Heart left ventricle (tissue), 16 donors: ENCODE results near the gene OLAH. TPM values are rescaled to one million over a fixed set of nuclear protein-coding genes. Genes with fewer than 3 reads are reported as not detected.

Experiments
- ATAC-seq, 4 donors: fragments of 200-7000 bp; cut with Tn5 transposase; one replicate each; pipeline ENCODE4 v1.9.1; 2020 to 2022; ENCODE audit warnings: moderate library complexity in 4 of 4, mild to moderate bottlenecking in 3 of 4, moderate number of reproducible peaks in 1 of 4
- DNase-seq, 5 donors: peaks; one replicate each; pipeline ENCODE4 v3.0.0-alpha.2; 2020
- H3K27ac ChIP-seq, 12 donors: fragments of 200-600 bp; sonication (generic) in 4 of 12; one replicate each; pipeline versions ENCODE4 v1.5.0 to v1.8.0; 2016 to 2022; ENCODE audit warnings: mild to moderate bottlenecking in 2 of 12
- H3K27me3 ChIP-seq, 9 donors: fragments of 200-600 bp; sonication (generic) in 2 of 9; one replicate each; pipeline versions ENCODE4 v1.5.1 to v1.8.0; 2016 to 2022; ENCODE audit warnings: mild to moderate bottlenecking in 3 of 9
- H3K36me3 ChIP-seq, 9 donors: fragments of 200-600 bp; sonication (generic) in 2 of 9; one replicate each; pipeline versions ENCODE4 v1.5.0 to v1.8.0; 2018 to 2022; ENCODE audit warnings: mild to moderate bottlenecking in 2 of 9
- H3K4me1 ChIP-seq, 12 donors: fragments of 200-600 bp; sonication (generic) in 4 of 12; one replicate each; pipeline versions ENCODE4 v1.5.0 to v1.8.0; 2016 to 2022; ENCODE audit warnings: mild to moderate bottlenecking in 3 of 12
- H3K4me3 ChIP-seq, 12 donors: fragments of 200-600 bp; sonication (generic) in 4 of 12; one replicate each; pipeline versions ENCODE4 v1.5.0 to v1.8.0; 2017 to 2022; ENCODE audit warnings: mild to moderate bottlenecking in 9 of 12, moderate library complexity in 4 of 12
- H3K9me3 ChIP-seq, 12 donors: fragments of 200-600 bp; sonication (generic) in 4 of 12; one replicate each; pipeline versions ENCODE4 v1.5.0 to v1.8.0; 2016 to 2022; ENCODE audit warnings: mild to moderate bottlenecking in 1 of 12
- POLR2A ChIP-seq, 2 donors: fragments of 450-650 bp; IDR thresholded peaks; one replicate each; pipeline ENCODE4 v1.6.1; 2017; ENCODE audit warnings: antibody characterized with exemption in 2 of 2, mild to moderate bottlenecking in 2 of 2, moderate library complexity in 2 of 2
- WGBS, 4 donors: extraction: QIAGEN DNeasy Blood & Tissue Kit in 2 of 4; methylation state at CpG; one replicate each; pipeline versions ENCODE4 v1.1.5 to v1.1.7; 2013 to 2018; 5-methylcytosine and 5-hydroxymethylcytosine counted together
- intact Hi-C, 10 donors: fragments of 100-400 bp; cut with DNase I; formaldehyde crosslinking; loops; one replicate each; pipeline versions ENCODE4 v1.11.1 to v1.14.2; 2022
- polyA plus RNA-seq, 2 donors: library from polyadenylated mRNA; stranded (reverse); fragments of 200-250 nt; gene quantifications; one replicate each; pipeline ENCODE4 v1.2.3, GENCODE V29; 2013
- total RNA-seq, 9 donors: library from RNA; depleted of rRNA in 2 of 9; stranded (reverse); fragments of >200 nt in 2 of 9; fragmentation: NEBNext Ultra II Directional in 3 of 9; extraction: Animal tissue kit (Norgen Biotek cat#: 25700) in 3 of 9; gene quantifications; one replicate each; pipeline versions ENCODE4 v1.1.0 to v1.2.4, GENCODE V29; 2016 to 2023
- TF ChIP-seq, protein P1 (sequence below), 12 donors: fragments of 200-600 bp; sonication (generic) in 4 of 12; IDR thresholded peaks; one replicate each; pipeline versions ENCODE4 v1.5.0 to v1.8.0; 2018 to 2022; ENCODE audit warnings: antibody characterized with exemption in 12 of 12, mild to moderate bottlenecking in 5 of 12
- donor health status: ischemic (EF 13 %, LVEDD 7.1; RV severe dilation, severe dysfunction).
- donor health status: healthy with polysubstance abuse.
- donor health status: DM: no; HTN: yes; CAD: no.
- donor health status: DM: no; HTN: no; CAD: no.
- donor health status: ischemic (EF 25% LVEDD 6.9; RV normal size, moderate dysfunction).
- donor health status: ischemic (EF 25% LVEDD 5.7; RV mildly dilated, moderate dysfunction).
- donor health status: healthy.
- donor health status: DM: yes; HTN: yes; CAD: no.
- donor health status: ischemic (EF 35%, LVEDD 5.7; RV mildly dilated, moderate dysfunction).
- donor health status: nonischemic (EF 11% LVEDD 7.7; RV severe dilation, severe dysfunction).
- donor health status: DM: yes; HTN: yes; CAD: no.
- donor health status: PGD.
- donor health status: ischemic (EF 29% LVEDD 5.4; RV normal size, mild dysfunction).
- donor health status: nonischemic (EF 23%, LVEDD 6.1; RV moderate dilation, normal function).

The OLAH gene
- total and polyA plus RNA-seq, 11 donors: 0.44 to 0.54 TPM; not detected in 9

DNA sequence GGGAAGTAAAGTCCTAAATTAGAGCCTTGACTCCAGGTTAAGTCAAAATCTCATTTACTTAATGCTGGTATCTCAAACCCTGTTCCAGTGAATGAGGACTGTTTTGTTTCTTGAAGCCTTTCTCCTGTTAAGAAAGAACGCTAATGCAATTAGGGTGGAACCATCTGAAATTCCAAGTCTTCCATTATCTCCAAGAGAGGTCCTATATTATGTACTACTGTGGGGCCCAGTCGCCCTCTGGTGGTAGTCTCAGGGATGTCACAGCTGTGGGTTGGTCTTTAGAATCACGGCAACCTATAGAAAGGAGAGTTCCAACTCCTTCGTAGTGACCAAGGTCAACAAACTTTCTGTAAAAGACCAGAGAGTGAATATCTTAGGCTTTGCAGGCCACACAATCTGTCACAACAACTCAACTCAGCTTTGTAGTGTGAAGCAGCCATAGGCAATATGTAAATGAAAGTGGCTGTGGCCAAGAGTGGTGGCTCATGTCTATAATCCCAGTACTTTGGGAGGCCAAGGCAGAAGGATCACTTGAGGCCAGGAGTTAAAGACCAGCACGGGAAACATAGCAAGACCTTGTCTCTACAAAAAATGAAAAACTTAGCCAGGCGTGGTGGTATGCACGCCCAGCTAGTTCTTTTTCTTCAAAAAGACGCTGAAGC, 62.7 kb downstream of the OLAH start:
- no peak overlapping the region for H3K4me3 ChIP-seq
- ATAC-seq: peak; percentile 52 to 89 (median 86)
- TF ChIP-seq POLR2A (IDR thresholded peaks at IDR 0.05): no peak
- TF ChIP-seq, protein P1, sequence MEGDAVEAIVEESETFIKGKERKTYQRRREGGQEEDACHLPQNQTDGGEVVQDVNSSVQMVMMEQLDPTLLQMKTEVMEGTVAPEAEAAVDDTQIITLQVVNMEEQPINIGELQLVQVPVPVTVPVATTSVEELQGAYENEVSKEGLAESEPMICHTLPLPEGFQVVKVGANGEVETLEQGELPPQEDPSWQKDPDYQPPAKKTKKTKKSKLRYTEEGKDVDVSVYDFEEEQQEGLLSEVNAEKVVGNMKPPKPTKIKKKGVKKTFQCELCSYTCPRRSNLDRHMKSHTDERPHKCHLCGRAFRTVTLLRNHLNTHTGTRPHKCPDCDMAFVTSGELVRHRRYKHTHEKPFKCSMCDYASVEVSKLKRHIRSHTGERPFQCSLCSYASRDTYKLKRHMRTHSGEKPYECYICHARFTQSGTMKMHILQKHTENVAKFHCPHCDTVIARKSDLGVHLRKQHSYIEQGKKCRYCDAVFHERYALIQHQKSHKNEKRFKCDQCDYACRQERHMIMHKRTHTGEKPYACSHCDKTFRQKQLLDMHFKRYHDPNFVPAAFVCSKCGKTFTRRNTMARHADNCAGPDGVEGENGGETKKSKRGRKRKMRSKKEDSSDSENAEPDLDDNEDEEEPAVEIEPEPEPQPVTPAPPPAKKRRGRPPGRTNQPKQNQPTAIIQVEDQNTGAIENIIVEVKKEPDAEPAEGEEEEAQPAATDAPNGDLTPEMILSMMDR (IDR thresholded peaks at IDR 0.05): peak; percentile 72 to 93 (median 84)
- H3K27me3 ChIP-seq: no peaks in the 10 kb centered on the region
- DNase-seq: peak; percentile 48 to 74 (median 54)
- H3K9me3 ChIP-seq: no peaks in the 10 kb centered on the region
- intact Hi-C loops: loop anchor here in 7 of 10 donors (2.0 to 10.0 kb wide), 8 partner anchors 154 to 609 kb away; partner anchors contain the start of genes DCLRE1C (in 1 of the 7) and FAM171A1 (in 1 of the 7)
- peaks cover 0 to 97% (median 81%) of the 10 kb centered on the region in 9 donors for H3K36me3 ChIP-seq
- WGBS, 4 donors: 50 to 56% (median 55%) methylated on average over 8 of the region's 8 CpGs
- peaks cover 0 to 6% (median 0%) of the 10 kb centered on the region in 12 donors for H3K4me1 ChIP-seq
- no peak overlapping the region for H3K27ac ChIP-seq

DNA sequence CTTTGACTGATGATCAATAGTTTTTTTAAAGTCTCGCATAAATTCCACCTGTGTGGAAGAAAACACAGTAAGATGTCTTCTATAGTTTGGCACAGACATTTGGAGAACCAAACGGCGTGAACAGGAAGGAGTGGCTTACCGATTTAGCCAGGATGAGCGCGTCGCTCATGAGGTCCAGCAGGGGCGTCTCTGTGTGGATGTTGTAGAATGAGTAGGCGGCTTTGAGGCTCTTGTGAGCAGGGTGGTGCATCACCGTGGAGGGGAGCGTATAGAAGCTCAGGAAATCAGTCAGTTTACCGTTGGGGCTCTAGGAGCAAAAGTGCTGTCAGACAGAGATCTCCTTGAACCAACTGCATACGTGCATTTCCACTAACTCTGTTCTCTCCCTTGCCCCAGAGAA, 68.9 kb downstream of the OLAH start:
- ATAC-seq: no peak
- Histone ChIP-seq H3K27me3 (no peaks in the 10 kb centered on the region), H3K4me1 (no peaks in the 10 kb centered on the region), H3K36me3 (peaks cover 0 to 94% (median 67%) of the 10 kb centered on the region in 9 donors), H3K4me3 (no peak overlapping the region), H3K27ac (no peak overlapping the region), H3K9me3 (peaks cover 0 to 12% (median 0%) of the 10 kb centered on the region in 12 donors)
- intact Hi-C loops: no loop called here
- DNase-seq: no peak
- TF ChIP-seq, protein P1 (IDR thresholded peaks at IDR 0.05): no peak
- no peak for TF ChIP-seq POLR2A (IDR thresholded peaks at IDR 0.05)
- 92 to 95% (median 94%) methylated on average over 13 of the region's 13 CpGs for WGBS, 4 donors

DNA sequence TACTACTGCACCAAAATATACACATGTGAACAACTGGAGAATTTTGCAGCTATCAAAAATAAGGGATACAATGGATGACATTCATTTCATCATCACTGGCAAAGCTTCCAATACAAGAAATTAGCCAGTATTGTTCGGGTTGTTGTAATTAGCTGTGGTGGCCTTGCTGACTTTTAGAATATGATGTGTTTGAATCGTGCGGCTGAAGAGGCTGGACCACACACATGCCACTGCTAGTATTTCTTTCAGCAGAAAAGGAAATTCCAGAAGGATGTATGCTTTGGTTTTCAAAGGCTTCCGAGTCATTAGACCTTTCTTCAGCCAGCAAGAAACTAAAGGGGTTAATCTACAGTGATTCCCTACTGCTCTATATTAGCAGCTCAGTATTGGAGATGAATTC, 70.0 kb downstream of the OLAH start:
- Histone ChIP-seq H3K9me3 (peaks cover 0 to 12% (median 0%) of the 10 kb centered on the region in 12 donors), H3K4me3 (no peak overlapping the region), H3K27ac (no peak overlapping the region), H3K4me1 (no peaks in the 10 kb centered on the region), H3K36me3 (peaks cover 0 to 94% (median 65%) of the 10 kb centered on the region in 9 donors), H3K27me3 (no peaks in the 10 kb centered on the region)
- 91 to 98% (median 95%) methylated on average over 4 of the region's 4 CpGs for WGBS, 4 donors
- ATAC-seq: no peak
- intact Hi-C loops: no loop called here
- TF ChIP-seq POLR2A (IDR thresholded peaks at IDR 0.05): no peak
- TF ChIP-seq, protein P1 (IDR thresholded peaks at IDR 0.05): no peak
- no peak for DNase-seq

DNA sequence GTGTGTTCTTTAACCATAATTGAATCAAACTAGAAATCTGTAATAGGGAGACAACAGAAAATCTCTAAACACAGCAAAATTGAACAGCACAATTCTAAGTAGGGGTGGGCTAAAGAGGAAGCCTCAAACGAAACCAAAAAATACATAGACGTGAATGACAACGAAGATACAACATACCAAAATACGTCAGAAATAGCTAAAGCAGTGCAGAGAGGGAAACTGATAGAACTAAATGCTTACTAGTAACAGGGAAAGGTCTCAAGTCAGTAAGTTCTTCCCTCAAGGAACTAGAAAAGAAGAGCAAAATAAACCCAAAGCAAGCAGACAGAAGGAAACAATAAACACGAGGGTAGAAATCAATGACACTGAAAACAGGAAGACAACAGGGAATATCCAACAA, 72.5 kb downstream of the OLAH start:
- DNase-seq (no peak), ATAC-seq (no peak)
- TF ChIP-seq, protein P1 (IDR thresholded peaks at IDR 0.05): no peak
- TF ChIP-seq POLR2A (IDR thresholded peaks at IDR 0.05): no peak
- H3K36me3 ChIP-seq: peaks cover 0 to 94% (median 67%) of the 10 kb centered on the region in 9 donors
- no peaks in the 10 kb centered on the region for H3K4me1 ChIP-seq
- H3K27me3 ChIP-seq: no peaks in the 10 kb centered on the region
- WGBS, 4 donors: 85 to 94% (median 92%) methylated on average over 5 of the region's 5 CpGs
- H3K27ac ChIP-seq: no peak overlapping the region
- H3K9me3 ChIP-seq: peaks cover 0 to 12% (median 0%) of the 10 kb centered on the region in 12 donors
- no peak overlapping the region for H3K4me3 ChIP-seq
- intact Hi-C loops: no loop called here
